Measurements from ENCODE around the gene USP44.

The USP44 gene

GRCh38 chr12:95548056-95548538, 3.2 kb downstream of the USP44 start:
- DNase-seq: peak; percentile 39

- no peak for DNase-seq
These were observed 3.7 kb downstream of the USP44 start for GRCh38 chr12:95547522-95548055.

- no peak for DNase-seq
These were observed 4.8 kb downstream of the USP44 start for GRCh38 chr12:95546491-95546813.

- no peak for DNase-seq
These were observed 5.4 kb downstream of the USP44 start for GRCh38 chr12:95545731-95546490.

- no peak for DNase-seq
These were observed 6.0 kb downstream of the USP44 start for GRCh38 chr12:95545303-95545702.

- no peak for DNase-seq
These were observed 6.5 kb downstream of the USP44 start for GRCh38 chr12:95544756-95545155.

GRCh38 chr12:95543305-95543704, 8.0 kb downstream of the USP44 start:
- DNase-seq: no peak

GRCh38 chr12:95541436-95541835, 9.8 kb downstream of the USP44 start:
- no peak for DNase-seq

- DNase-seq: no peak
These were observed 12.6 kb downstream of the USP44 start for GRCh38 chr12:95538656-95539055.

- DNase-seq: no peak
These were observed 13.3 kb downstream of the USP44 start for GRCh38 chr12:95538006-95538405.

GRCh38 chr12:95533985-95534384, 17.3 kb downstream of the USP44 start:
- DNase-seq: no peak

GRCh38 chr12:95532851-95533250, 18.4 kb downstream of the USP44 start:
- DNase-seq: no peak

- no peak for DNase-seq
These were observed 21.5 kb downstream of the USP44 start for GRCh38 chr12:95529693-95530225.

- no peak for DNase-seq
These were observed 22.8 kb downstream of the USP44 start for GRCh38 chr12:95528431-95528830.

GRCh38 chr12:95522692-95523091, 28.6 kb downstream of the USP44 start:
- no peak for DNase-seq

GRCh38 chr12:95520816-95521215, 30.5 kb downstream of the USP44 start:
- no peak for DNase-seq

- no peak for DNase-seq
These were observed 32.3 kb downstream of the USP44 start for GRCh38 chr12:95518944-95519343.

- no peak for DNase-seq
These were observed 34.0 kb downstream of the USP44 start for GRCh38 chr12:95517246-95517645.

GRCh38 chr12:95516757-95517156, 34.5 kb downstream of the USP44 start:
- no peak for DNase-seq

- DNase-seq: no peak
These were observed 36.1 kb downstream of the USP44 start for GRCh38 chr12:95515197-95515596.

GRCh38 chr12:95513599-95513998, 37.7 kb downstream of the USP44 start:
- DNase-seq: no peak

GRCh38 chr12:95511977-95512376, 39.3 kb downstream of the USP44 start:
- no peak for DNase-seq

- no peak for DNase-seq
These were observed 42.0 kb downstream of the USP44 start for GRCh38 chr12:95509300-95509699.

GRCh38 chr12:95506707-95507523, 44.4 kb downstream of the USP44 start:
- DNase-seq: no peak

All from stimulated activated CD4-positive, alpha-beta T cell treated with anti-CD3 and anti-CD28 coated beads, Interleukin-4, amount 100 ng/mL, for 1 hour (primary cell).